Measurements from ENCODE around the gene AKAP13.

DNA sequence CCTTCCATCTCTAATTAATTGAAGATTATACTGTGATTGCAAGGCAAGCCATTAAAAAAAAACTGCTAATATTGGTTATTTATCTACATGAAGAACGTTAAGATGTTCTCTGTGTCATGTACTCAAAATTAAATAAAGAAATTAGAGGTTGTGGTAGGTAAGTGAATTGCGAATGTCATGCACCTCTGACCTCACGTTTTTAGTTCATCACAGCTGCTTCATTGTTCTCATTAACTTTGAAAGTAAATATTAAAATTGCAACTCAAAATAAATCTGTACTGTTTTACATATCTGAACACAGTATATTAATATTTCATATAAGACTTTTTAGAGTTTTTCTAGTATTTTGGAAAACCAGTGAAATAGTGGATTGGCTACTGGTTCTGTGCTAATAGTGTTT, 320.4 kb downstream of the AKAP13 start:
- TF ChIP-seq EHMT2 (IDR thresholded peaks at IDR 0.05; ENCODE audit: low read depth) (no peak), HDAC2 (IDR thresholded peaks at IDR 0.05) (no peak), POLR2A (IDR thresholded peaks at IDR 0.05; ENCODE audit: low read length) (no peak), CTCF (IDR thresholded peaks at IDR 0.05) (no peak), NPAS2 (CRISPR knock-in tag; IDR thresholded peaks at IDR 0.05; ENCODE audit: borderline replicate concordance) (no peak), SMC3 (IDR thresholded peaks at IDR 0.05) (no peak), RAD21 (conservative IDR thresholded peaks at IDR 0.05 in 1 of 2, IDR thresholded peaks at IDR 0.05 in 1 of 2) (no peak), CEBPB (IDR thresholded peaks at IDR 0.05) (no peak), FOSB (CRISPR knock-in tag; IDR thresholded peaks at IDR 0.05) (no peak), EP300 (IDR thresholded peaks at IDR 0.05) (no peak)
- TF ChIP-seq, protein P1, sequence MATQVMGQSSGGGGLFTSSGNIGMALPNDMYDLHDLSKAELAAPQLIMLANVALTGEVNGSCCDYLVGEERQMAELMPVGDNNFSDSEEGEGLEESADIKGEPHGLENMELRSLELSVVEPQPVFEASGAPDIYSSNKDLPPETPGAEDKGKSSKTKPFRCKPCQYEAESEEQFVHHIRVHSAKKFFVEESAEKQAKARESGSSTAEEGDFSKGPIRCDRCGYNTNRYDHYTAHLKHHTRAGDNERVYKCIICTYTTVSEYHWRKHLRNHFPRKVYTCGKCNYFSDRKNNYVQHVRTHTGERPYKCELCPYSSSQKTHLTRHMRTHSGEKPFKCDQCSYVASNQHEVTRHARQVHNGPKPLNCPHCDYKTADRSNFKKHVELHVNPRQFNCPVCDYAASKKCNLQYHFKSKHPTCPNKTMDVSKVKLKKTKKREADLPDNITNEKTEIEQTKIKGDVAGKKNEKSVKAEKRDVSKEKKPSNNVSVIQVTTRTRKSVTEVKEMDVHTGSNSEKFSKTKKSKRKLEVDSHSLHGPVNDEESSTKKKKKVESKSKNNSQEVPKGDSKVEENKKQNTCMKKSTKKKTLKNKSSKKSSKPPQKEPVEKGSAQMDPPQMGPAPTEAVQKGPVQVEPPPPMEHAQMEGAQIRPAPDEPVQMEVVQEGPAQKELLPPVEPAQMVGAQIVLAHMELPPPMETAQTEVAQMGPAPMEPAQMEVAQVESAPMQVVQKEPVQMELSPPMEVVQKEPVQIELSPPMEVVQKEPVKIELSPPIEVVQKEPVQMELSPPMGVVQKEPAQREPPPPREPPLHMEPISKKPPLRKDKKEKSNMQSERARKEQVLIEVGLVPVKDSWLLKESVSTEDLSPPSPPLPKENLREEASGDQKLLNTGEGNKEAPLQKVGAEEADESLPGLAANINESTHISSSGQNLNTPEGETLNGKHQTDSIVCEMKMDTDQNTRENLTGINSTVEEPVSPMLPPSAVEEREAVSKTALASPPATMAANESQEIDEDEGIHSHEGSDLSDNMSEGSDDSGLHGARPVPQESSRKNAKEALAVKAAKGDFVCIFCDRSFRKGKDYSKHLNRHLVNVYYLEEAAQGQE (IDR thresholded peaks at IDR 0.05) = no peak
- TF ChIP-seq, protein P2, sequence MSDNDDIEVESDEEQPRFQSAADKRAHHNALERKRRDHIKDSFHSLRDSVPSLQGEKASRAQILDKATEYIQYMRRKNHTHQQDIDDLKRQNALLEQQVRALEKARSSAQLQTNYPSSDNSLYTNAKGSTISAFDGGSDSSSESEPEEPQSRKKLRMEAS (IDR thresholded peaks at IDR 0.05) = no peak
